Stimulated activated CD8-positive, alpha-beta memory T cell treated with anti-CD3 and anti-CD28 coated beads, Interleukin-15, amount 100 ng/mL, for 24 hours (primary cell): ENCODE data around the gene PEX13.

Source experiments
- DNase-seq: peaks from one replicate; pipeline ENCODE4 v3.0.0-alpha.2; 2020; ENCODE audit warnings: low read depth

Gene PEX13

GRCh38 chr2:61065714-61066709 lies 48.5 kb downstream of the PEX13 start, which contains the start of gene SANBR:
Gene SANBR (plus strand): TSS chr2:61065871. CDS start chr2:61070351, 4,480 bp downstream.
- DNase-seq, result peak; percentile 64

GRCh38 chr2:61074100-61074499 lies 56.6 kb downstream of the PEX13 start:
- no peak for DNase-seq

GRCh38 chr2:61085883-61086282 lies 68.4 kb downstream of the PEX13 start:
- DNase-seq, result no peak

- no peak for DNase-seq
These were observed 72.3 kb downstream of the PEX13 start for GRCh38 chr2:61089797-61090196.

- DNase-seq, result no peak
These were observed 72.9 kb downstream of the PEX13 start for GRCh38 chr2:61090386-61090921.

- DNase-seq, result no peak
These were observed 74.0 kb downstream of the PEX13 start for GRCh38 chr2:61091485-61091884.

- DNase-seq, result no peak
These were observed 78.9 kb downstream of the PEX13 start for GRCh38 chr2:61096438-61096837.

- DNase-seq, result no peak
These were observed 83.3 kb downstream of the PEX13 start for GRCh38 chr2:61100801-61101200.
